ENCODE results near the gene PDE6C. TPM values are rescaled to one million over a fixed set of nuclear protein-coding genes. Genes with fewer than 3 reads are reported as not detected.

The PDE6C gene
- total RNA-seq, 2 donors from 2014 or later: not detected

DNA sequence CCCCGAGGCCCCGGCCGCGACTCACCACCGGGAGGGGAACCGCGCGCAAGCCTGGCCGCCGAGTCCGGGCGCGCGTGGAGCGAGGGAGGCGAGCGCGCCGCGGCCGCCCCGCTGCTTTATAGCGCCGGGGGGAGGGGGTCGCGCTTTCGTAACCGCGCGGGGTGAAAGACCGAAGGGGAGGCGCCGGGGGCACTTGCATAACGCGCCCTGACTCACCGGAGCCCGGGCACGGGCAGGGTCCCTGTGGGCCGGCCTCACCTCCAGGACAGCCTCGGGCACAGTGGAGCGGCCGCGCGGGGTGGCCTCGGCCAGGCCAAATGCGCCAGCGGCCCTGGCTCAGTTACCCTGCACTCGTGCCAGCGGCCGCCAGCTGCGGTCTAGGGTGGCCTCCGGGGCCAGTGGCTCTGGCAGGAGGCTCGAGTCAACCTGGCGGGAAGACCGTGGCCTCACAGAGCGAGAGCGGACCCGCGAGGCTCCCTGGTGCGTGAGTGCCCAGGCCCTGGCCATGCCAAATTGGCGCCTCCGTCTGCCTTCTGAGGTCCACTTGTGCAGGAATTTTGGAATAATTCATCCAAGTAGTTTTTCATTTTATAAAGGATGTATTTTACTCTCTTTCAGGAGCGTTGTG is 11.1 kb upstream of the PDE6C start, which contains the start of gene RBP4:
Gene RBP4, minus strand, starts transcription at position 90 of the 628 bp plus-strand sequence. CDS start 207 bp downstream, outside the sequence.
- ATAC-seq: peak; percentile 53
- H3K9me3 ChIP-seq: no peaks in the 10 kb centered on the region
- H3K4me1 ChIP-seq: peaks cover 25% of the 10 kb centered on the region
- TF ChIP-seq POLR2A (IDR thresholded peaks at IDR 0.05): peak in 2 of 3 donors; percentile 8 to 28
- TF ChIP-seq, protein P1, sequence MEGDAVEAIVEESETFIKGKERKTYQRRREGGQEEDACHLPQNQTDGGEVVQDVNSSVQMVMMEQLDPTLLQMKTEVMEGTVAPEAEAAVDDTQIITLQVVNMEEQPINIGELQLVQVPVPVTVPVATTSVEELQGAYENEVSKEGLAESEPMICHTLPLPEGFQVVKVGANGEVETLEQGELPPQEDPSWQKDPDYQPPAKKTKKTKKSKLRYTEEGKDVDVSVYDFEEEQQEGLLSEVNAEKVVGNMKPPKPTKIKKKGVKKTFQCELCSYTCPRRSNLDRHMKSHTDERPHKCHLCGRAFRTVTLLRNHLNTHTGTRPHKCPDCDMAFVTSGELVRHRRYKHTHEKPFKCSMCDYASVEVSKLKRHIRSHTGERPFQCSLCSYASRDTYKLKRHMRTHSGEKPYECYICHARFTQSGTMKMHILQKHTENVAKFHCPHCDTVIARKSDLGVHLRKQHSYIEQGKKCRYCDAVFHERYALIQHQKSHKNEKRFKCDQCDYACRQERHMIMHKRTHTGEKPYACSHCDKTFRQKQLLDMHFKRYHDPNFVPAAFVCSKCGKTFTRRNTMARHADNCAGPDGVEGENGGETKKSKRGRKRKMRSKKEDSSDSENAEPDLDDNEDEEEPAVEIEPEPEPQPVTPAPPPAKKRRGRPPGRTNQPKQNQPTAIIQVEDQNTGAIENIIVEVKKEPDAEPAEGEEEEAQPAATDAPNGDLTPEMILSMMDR (IDR thresholded peaks at IDR 0.05): no peak
- H3K36me3 ChIP-seq (replicated peaks in 1 of 2; ENCODE audit: insufficient read depth in 1 of 2, low read depth in 2 of 2): no peaks in the 10 kb centered on the region
- H3K27ac ChIP-seq: no peak within 1 kb of the TSS
- no peak within 1 kb of the TSS for H3K4me3 ChIP-seq
- intact Hi-C loops (cut with DNase I): no loop called here
- H3K27me3 ChIP-seq: peaks cover 0 to 6% of the 10 kb centered on the region in 2 donors
- WGBS, 2 donors: 2 to 6% methylated on average over 12 to 48 of the region's 63 CpGs
- peak in 3 of 4 donors; percentile 27 to 34 (median 34) for DNase-seq

DNA sequence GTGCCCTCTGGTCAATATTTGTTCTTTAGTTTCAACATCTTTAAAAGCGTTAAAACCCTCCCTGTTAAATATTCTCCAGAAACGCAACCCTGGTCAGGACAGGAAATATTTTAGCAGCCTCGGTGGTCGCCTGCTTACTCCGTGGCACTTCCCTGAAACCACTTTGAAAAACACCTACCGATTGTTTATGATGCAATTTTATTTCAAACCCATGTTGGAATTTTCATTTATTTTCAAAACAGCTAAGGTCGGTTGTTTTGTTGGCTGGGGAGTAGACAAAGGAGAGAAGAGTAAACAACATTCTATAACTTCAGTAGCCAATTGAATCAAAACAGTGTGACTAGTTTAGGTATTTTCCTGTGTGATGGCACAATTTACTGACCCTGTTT is 10.6 kb upstream of the PDE6C start:
- 7 to 11% methylated on average over 7 of the region's 7 CpGs for WGBS, 2 donors

DNA sequence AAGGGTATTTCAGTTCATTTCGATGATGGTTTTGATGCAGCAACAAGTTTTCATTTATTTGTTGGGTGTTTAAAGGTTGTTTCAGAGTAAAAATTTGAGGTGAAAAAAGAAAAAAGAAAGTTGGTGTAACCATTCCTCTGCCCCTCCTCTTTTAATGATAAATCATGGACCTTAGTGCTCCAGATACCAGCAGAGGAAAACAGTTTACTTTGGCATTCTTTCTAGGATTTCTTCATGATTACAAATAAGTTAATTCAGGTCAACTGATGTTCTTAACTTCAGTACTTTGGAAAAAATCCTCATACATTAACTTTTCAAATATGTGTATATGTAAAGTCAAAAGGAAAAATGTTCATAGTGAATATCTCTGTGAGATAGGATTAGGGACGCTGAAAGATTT is 9.3 kb upstream of the PDE6C start:
- Histone ChIP-seq H3K27ac (no peak overlapping the region), H3K4me1 (peaks cover 25% of the 10 kb centered on the region), H3K4me3 (no peak overlapping the region), H3K9me3 (no peaks in the 10 kb centered on the region), H3K36me3 (replicated peaks in 1 of 2; ENCODE audit: insufficient read depth in 1 of 2, low read depth in 2 of 2) (no peaks in the 10 kb centered on the region), H3K27me3 (peaks cover 0 to 6% of the 10 kb centered on the region in 2 donors)
- TF ChIP-seq, protein P1 (IDR thresholded peaks at IDR 0.05): no peak
- TF ChIP-seq POLR2A (IDR thresholded peaks at IDR 0.05): no peak
- WGBS, 2 donors: 83 to 87% methylated on average over 2 of the region's 2 CpGs
- intact Hi-C loops (cut with DNase I): no loop called here
- ATAC-seq (no peak), DNase-seq (no peak)

More for the DNA sequence above, 10.6 kb upstream of the PDE6C start:
- Histone ChIP-seq H3K4me1 (peaks cover 25% of the 10 kb centered on the region), H3K9me3 (no peaks in the 10 kb centered on the region), H3K36me3 (replicated peaks in 1 of 2; ENCODE audit: insufficient read depth in 1 of 2, low read depth in 2 of 2) (no peaks in the 10 kb centered on the region), H3K27me3 (peaks cover 0 to 6% of the 10 kb centered on the region in 2 donors), H3K27ac (no peak overlapping the region), H3K4me3 (no peak overlapping the region)
- no peak for DNase-seq
- intact Hi-C loops (cut with DNase I): no loop called here
- ATAC-seq: no peak
- TF ChIP-seq POLR2A (IDR thresholded peaks at IDR 0.05): no peak
- TF ChIP-seq, protein P1 (IDR thresholded peaks at IDR 0.05): no peak

DNA sequence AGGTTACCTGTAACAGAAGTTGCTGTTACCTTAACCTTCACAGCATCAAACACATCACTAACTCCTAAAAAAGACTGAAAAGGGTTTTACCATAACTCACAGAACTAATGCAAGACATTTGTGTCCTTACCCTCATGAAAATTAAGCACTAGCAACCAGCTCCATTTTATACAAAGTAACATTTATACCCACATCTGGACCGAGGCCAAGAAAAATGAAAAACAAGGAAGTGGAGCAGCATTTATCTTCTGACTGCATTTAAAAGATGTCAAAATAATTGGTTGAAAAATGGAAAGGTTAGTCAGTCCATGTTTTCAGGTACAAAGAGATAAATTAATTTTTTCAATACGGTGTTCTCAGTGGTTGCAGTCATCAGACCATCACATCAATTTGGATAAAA is 8.2 kb upstream of the PDE6C start:
- Histone ChIP-seq H3K4me3 (no peak overlapping the region), H3K9me3 (no peaks in the 10 kb centered on the region), H3K4me1 (peaks cover 25% of the 10 kb centered on the region), H3K36me3 (replicated peaks in 1 of 2; ENCODE audit: insufficient read depth in 1 of 2, low read depth in 2 of 2) (no peaks in the 10 kb centered on the region), H3K27ac (no peak overlapping the region), H3K27me3 (peaks cover 0 to 6% of the 10 kb centered on the region in 2 donors)
- ATAC-seq: peak; percentile 38
- WGBS, 2 donors: 11 to 12% methylated on average over 2 of the region's 2 CpGs
- no peak for DNase-seq
- TF ChIP-seq POLR2A (IDR thresholded peaks at IDR 0.05): no peak
- TF ChIP-seq, protein P1 (IDR thresholded peaks at IDR 0.05): no peak
- intact Hi-C loops (cut with DNase I): no loop called here

DNA sequence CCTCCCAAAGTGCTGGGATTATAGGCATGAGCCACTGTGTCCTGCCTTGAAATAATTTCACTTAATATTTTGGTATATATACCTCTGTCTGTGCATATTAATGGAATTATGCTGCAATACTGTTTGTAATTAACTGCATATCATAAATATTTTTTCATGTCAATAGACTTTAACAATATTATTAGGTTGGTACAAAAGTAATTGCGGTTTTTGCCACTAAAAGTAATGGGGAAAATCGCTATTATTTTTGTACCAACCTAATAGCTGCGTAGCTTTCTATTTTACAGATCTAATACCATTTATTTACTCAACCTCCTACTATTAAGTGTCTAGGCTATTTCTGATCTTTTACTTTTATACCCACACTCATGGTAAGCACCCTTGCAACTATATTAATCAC is 3.9 kb upstream of the PDE6C start:
- Histone ChIP-seq H3K27ac (no peak overlapping the region), H3K9me3 (no peaks in the 10 kb centered on the region), H3K36me3 (replicated peaks in 1 of 2; ENCODE audit: insufficient read depth in 1 of 2, low read depth in 2 of 2) (no peaks in the 10 kb centered on the region), H3K4me1 (peaks cover 14% of the 10 kb centered on the region), H3K27me3 (peaks cover 0 to 6% of the 10 kb centered on the region in 2 donors), H3K4me3 (no peak overlapping the region)
- no peak for ATAC-seq
- intact Hi-C loops (cut with DNase I): no loop called here
- 76 to 84% methylated on average over 3 of the region's 3 CpGs for WGBS, 2 donors
- TF ChIP-seq POLR2A (IDR thresholded peaks at IDR 0.05): no peak
- TF ChIP-seq, protein P1 (IDR thresholded peaks at IDR 0.05): no peak
- DNase-seq: no peak

All from body of pancreas (tissue), 4 donors.